Spleen (tissue), 7 donors: ENCODE results near the gene ASCC3.

ENCODE experiments used
- POLR2A ChIP-seq, 3 donors: fragments of 450-650 bp; IDR thresholded peaks; one replicate each; pipeline ENCODE4 v1.5.1; 2017; ENCODE audit warnings: antibody characterized with exemption in 3 of 3, mild to moderate bottlenecking in 1 of 3
- POLR2AphosphoS5 ChIP-seq, 3 donors: sonication (generic); formaldehyde crosslinking; IDR thresholded peaks; one replicate each; pipeline ENCODE4 v1.5.1; 2017; ENCODE audit warnings: antibody characterized with exemption in 3 of 3
- TF ChIP-seq, protein P1 (sequence below), 11 experiments: fragments of 200-600 bp in 7 of 11; fragments of 450-650 bp in 4 of 11; sonication (generic) in 4 of 11; IDR thresholded peaks in 8 of 11; conservative IDR thresholded peaks in 3 of 11; 1 replicate in 7 of 11; 2 replicates in 4 of 11; pipeline versions ENCODE4 v1.4.0 to v1.8.0; 2016 to 2021; ENCODE audit warnings: antibody characterized with exemption in 11 of 11, inconsistent platforms in 4 of 11, mild to moderate bottlenecking in 1 of 11
- donor health status: DM: no; HTN: no; CAD: no; lungs with moderate emphysema.
- donor health status: DM: no; HTN: no; CAD: no.
- donor health status: DM: no; HTN: no; CAD: no.

DNA sequence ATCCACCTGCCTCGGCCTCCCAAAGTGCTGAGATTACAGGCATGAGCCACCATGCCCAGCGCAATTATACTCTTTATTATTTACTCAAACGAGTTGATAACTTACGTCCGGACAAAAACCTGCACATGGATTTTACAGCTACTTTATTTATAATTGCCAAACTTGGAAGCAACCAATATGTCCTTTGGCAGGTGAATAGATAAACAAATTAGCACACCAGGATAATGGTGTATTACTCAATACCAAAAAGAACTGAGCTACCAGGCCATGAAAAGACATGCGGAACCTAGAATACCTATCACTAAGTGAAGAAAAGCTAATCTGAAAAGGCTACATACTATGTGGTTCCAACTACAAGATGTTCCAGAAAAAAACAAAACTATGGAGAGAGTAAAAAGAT, 168.1 kb downstream of the ASCC3 start:
- TF ChIP-seq, protein P1, sequence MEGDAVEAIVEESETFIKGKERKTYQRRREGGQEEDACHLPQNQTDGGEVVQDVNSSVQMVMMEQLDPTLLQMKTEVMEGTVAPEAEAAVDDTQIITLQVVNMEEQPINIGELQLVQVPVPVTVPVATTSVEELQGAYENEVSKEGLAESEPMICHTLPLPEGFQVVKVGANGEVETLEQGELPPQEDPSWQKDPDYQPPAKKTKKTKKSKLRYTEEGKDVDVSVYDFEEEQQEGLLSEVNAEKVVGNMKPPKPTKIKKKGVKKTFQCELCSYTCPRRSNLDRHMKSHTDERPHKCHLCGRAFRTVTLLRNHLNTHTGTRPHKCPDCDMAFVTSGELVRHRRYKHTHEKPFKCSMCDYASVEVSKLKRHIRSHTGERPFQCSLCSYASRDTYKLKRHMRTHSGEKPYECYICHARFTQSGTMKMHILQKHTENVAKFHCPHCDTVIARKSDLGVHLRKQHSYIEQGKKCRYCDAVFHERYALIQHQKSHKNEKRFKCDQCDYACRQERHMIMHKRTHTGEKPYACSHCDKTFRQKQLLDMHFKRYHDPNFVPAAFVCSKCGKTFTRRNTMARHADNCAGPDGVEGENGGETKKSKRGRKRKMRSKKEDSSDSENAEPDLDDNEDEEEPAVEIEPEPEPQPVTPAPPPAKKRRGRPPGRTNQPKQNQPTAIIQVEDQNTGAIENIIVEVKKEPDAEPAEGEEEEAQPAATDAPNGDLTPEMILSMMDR (IDR thresholded peaks at IDR 0.05 in 8 of 11, conservative IDR thresholded peaks at IDR 0.05 in 3 of 11) = no peak
- TF ChIP-seq POLR2AphosphoS5 (IDR thresholded peaks at IDR 0.05) (no peak), POLR2A (IDR thresholded peaks at IDR 0.05) (no peak)
